HEK293 (cell line): Measurements from ENCODE around the gene SLC25A17.

ENCODE experiments used
- EGR2 ChIP-seq: fragments of 450-650 bp; formaldehyde crosslinking; IDR thresholded peaks from 2 replicates; pipeline ENCODE4 v1.5.1; 2016; ENCODE audit warnings: low read depth, missing biosample characterization, missing genetic modification characterization
- GLIS2 ChIP-seq: fragments of 450-650 bp; formaldehyde crosslinking; IDR thresholded peaks from 2 replicates; pipeline ENCODE4 v1.5.1; 2016; ENCODE audit warnings: missing biosample characterization, missing genetic modification characterization
- HOXC10 ChIP-seq: sonication (generic); formaldehyde crosslinking; IDR thresholded peaks from 2 replicates; pipeline ENCODE4 v1.8.1; 2023; ENCODE audit warnings: mild to moderate bottlenecking, missing genetic modification reagents
- KLF9 ChIP-seq: fragments of 450-650 bp; formaldehyde crosslinking; IDR thresholded peaks from 2 replicates; pipeline ENCODE4 v1.5.1; 2016; ENCODE audit warnings: missing biosample characterization, missing genetic modification characterization, low read depth
- OVOL3 ChIP-seq: fragments of 450-650 bp; formaldehyde crosslinking; IDR thresholded peaks from 2 replicates; pipeline ENCODE4 v1.5.1; 2016; ENCODE audit warnings: missing biosample characterization, missing genetic modification characterization
- SP2 ChIP-seq: fragments of 450-650 bp; formaldehyde crosslinking; IDR thresholded peaks from 2 replicates; pipeline ENCODE4 v1.5.1; 2016; ENCODE audit warnings: missing biosample characterization, missing genetic modification characterization
- ZBTB7A ChIP-seq: fragments of 450-650 bp; formaldehyde crosslinking; IDR thresholded peaks from 2 replicates; pipeline ENCODE4 v1.5.1; 2016; ENCODE audit warnings: low read depth, missing biosample characterization, missing genetic modification characterization
- ZFHX2 ChIP-seq: fragments of 450-650 bp; formaldehyde crosslinking; conservative IDR thresholded peaks from 2 replicates; pipeline ENCODE4 v1.5.1; 2016; ENCODE audit warnings: missing biosample characterization, missing genetic modification characterization
- ZNF184 ChIP-seq: fragments of 450-650 bp; IDR thresholded peaks from 2 replicates; pipeline ENCODE4 v1.5.1; 2018; ENCODE audit warnings: missing biosample characterization, mild to moderate bottlenecking, missing genetic modification characterization
- ZNF24 ChIP-seq: fragments of 450-650 bp; formaldehyde crosslinking; IDR thresholded peaks from 2 replicates; pipeline ENCODE4 v1.5.1; 2016; ENCODE audit warnings: missing biosample characterization, missing genetic modification characterization
- ZNF274 ChIP-seq, 2 experiments: fragments of 200-500 bp in 1 of 2; fragments of 450-650 bp in 1 of 2; sonication (Bioruptor generic) in 1 of 2; formaldehyde crosslinking in 1 of 2; IDR thresholded peaks; 2 replicates each; pipeline versions ENCODE4 v1.5.1 to v1.6.1; 2014 to 2016; ENCODE audit warnings: borderline replicate concordance in 1 of 2, inconsistent platforms in 1 of 2, low read length in 1 of 2, missing biosample characterization in 1 of 2, missing genetic modification characterization in 1 of 2
- ZNF529 ChIP-seq: fragments of 450-650 bp; formaldehyde crosslinking; IDR thresholded peaks from 2 replicates; pipeline ENCODE4 v1.5.1; 2017; ENCODE audit warnings: missing genetic modification characterization, missing biosample characterization; ENCODE audit not compliant: insufficient replicate concordance
- ZNF768 ChIP-seq: fragments of 450-650 bp; formaldehyde crosslinking; IDR thresholded peaks from 2 replicates; pipeline ENCODE4 v1.5.1; 2018; ENCODE audit warnings: missing biosample characterization, mild to moderate bottlenecking, missing genetic modification characterization
- TF ChIP-seq, protein P1 (sequence below): fragments of 450-650 bp; formaldehyde crosslinking; IDR thresholded peaks from 2 replicates; pipeline ENCODE4 v1.5.1; 2016; ENCODE audit warnings: missing biosample characterization, missing genetic modification characterization
- TF ChIP-seq, protein P2 (sequence below): fragments of 450-650 bp; formaldehyde crosslinking; IDR thresholded peaks from 2 replicates; pipeline ENCODE4 v1.5.1; 2016; ENCODE audit warnings: missing biosample characterization, missing genetic modification characterization
- TF ChIP-seq, protein P3 (sequence below): fragments of 450-650 bp; formaldehyde crosslinking; IDR thresholded peaks from 2 replicates; pipeline ENCODE4 v1.5.1; 2016; ENCODE audit warnings: missing biosample characterization, missing genetic modification characterization, borderline replicate concordance
- TF ChIP-seq, protein P4 (sequence below): fragments of 450-650 bp; formaldehyde crosslinking; conservative IDR thresholded peaks from 2 replicates; pipeline ENCODE4 v1.5.1; 2016; ENCODE audit warnings: low read depth, missing biosample characterization, missing genetic modification characterization
- TF ChIP-seq, protein P5 (sequence below): fragments of 450-650 bp; formaldehyde crosslinking; IDR thresholded peaks from 2 replicates; pipeline ENCODE4 v1.5.1; 2016; ENCODE audit warnings: missing biosample characterization, missing genetic modification characterization
- TF ChIP-seq, protein P6 (sequence below): fragments of 450-650 bp; formaldehyde crosslinking; IDR thresholded peaks from 2 replicates; pipeline ENCODE4 v1.5.1; 2016; ENCODE audit warnings: missing biosample characterization, missing genetic modification characterization

Gene SLC25A17

DNA sequence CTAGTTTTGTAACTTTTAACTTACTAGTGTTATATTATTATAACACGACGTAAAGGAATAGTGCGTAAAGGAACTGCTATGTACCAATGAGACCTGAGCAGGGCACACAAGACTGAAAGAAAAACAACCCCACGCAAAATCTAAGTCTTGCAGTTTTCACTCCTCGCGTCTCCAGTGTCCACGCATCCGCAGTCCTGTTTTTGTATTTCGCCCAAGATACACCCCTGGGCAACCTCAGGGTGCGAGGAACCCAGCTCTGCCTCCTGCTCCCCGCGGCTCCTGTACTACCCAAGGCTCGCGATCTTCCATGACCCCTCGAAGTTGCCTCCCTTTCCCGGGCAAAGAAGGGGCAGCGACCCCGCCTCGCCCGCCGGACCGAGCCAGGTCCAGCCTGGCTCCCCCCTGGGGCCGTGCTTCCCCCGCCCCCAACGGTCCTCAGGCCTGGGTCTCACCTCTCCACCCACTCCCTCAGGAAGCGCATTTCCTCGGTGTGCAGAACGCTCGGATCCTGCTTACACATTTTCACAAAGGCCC, 36.9 kb upstream of the SLC25A17 start (continued):
- TF ChIP-seq ZNF529 (tag by site-specific recombination) = no peak
- TF ChIP-seq, protein P1, sequence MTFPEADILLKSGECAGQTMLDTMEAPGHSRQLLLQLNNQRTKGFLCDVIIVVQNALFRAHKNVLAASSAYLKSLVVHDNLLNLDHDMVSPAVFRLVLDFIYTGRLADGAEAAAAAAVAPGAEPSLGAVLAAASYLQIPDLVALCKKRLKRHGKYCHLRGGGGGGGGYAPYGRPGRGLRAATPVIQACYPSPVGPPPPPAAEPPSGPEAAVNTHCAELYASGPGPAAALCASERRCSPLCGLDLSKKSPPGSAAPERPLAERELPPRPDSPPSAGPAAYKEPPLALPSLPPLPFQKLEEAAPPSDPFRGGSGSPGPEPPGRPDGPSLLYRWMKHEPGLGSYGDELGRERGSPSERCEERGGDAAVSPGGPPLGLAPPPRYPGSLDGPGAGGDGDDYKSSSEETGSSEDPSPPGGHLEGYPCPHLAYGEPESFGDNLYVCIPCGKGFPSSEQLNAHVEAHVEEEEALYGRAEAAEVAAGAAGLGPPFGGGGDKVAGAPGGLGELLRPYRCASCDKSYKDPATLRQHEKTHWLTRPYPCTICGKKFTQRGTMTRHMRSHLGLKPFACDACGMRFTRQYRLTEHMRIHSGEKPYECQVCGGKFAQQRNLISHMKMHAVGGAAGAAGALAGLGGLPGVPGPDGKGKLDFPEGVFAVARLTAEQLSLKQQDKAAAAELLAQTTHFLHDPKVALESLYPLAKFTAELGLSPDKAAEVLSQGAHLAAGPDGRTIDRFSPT (tag by site-specific recombination) = peak; percentile 71
- peak; percentile 24 for TF ChIP-seq SP2 (tag by site-specific recombination)
- TF ChIP-seq HOXC10 (CRISPR knock-in tag) = no peak
- TF ChIP-seq ZNF24 = no peak
- no peak for TF ChIP-seq ZNF768
- 0 out of 2 replicates have a peak, but pooled peaks have one; percentile 12 for TF ChIP-seq OVOL3 (tag by site-specific recombination)
- TF ChIP-seq, protein P2, sequence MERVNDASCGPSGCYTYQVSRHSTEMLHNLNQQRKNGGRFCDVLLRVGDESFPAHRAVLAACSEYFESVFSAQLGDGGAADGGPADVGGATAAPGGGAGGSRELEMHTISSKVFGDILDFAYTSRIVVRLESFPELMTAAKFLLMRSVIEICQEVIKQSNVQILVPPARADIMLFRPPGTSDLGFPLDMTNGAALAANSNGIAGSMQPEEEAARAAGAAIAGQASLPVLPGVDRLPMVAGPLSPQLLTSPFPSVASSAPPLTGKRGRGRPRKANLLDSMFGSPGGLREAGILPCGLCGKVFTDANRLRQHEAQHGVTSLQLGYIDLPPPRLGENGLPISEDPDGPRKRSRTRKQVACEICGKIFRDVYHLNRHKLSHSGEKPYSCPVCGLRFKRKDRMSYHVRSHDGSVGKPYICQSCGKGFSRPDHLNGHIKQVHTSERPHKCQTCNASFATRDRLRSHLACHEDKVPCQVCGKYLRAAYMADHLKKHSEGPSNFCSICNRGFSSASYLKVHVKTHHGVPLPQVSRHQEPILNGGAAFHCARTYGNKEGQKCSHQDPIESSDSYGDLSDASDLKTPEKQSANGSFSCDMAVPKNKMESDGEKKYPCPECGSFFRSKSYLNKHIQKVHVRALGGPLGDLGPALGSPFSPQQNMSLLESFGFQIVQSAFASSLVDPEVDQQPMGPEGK (tag by site-specific recombination) = peak; percentile 96
- TF ChIP-seq, protein P3, sequence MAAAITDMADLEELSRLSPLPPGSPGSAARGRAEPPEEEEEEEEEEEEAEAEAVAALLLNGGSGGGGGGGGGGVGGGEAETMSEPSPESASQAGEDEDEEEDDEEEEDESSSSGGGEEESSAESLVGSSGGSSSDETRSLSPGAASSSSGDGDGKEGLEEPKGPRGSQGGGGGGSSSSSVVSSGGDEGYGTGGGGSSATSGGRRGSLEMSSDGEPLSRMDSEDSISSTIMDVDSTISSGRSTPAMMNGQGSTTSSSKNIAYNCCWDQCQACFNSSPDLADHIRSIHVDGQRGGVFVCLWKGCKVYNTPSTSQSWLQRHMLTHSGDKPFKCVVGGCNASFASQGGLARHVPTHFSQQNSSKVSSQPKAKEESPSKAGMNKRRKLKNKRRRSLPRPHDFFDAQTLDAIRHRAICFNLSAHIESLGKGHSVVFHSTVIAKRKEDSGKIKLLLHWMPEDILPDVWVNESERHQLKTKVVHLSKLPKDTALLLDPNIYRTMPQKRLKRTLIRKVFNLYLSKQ (tag by site-specific recombination) = no peak
- TF ChIP-seq ZNF184 (tag by site-specific recombination) = no peak
- TF ChIP-seq GLIS2 (tag by site-specific recombination) = peak; percentile 99
- TF ChIP-seq KLF9 (tag by site-specific recombination) = peak; percentile 78
- TF ChIP-seq ZNF274 (IDR thresholded peaks at IDR 0.05; ENCODE audit: low read length) = no peak
- no peak for TF ChIP-seq ZNF274 (tag by site-specific recombination; IDR thresholded peaks at IDR 0.05; ENCODE audit: borderline replicate concordance)
- TF ChIP-seq, protein P4, sequence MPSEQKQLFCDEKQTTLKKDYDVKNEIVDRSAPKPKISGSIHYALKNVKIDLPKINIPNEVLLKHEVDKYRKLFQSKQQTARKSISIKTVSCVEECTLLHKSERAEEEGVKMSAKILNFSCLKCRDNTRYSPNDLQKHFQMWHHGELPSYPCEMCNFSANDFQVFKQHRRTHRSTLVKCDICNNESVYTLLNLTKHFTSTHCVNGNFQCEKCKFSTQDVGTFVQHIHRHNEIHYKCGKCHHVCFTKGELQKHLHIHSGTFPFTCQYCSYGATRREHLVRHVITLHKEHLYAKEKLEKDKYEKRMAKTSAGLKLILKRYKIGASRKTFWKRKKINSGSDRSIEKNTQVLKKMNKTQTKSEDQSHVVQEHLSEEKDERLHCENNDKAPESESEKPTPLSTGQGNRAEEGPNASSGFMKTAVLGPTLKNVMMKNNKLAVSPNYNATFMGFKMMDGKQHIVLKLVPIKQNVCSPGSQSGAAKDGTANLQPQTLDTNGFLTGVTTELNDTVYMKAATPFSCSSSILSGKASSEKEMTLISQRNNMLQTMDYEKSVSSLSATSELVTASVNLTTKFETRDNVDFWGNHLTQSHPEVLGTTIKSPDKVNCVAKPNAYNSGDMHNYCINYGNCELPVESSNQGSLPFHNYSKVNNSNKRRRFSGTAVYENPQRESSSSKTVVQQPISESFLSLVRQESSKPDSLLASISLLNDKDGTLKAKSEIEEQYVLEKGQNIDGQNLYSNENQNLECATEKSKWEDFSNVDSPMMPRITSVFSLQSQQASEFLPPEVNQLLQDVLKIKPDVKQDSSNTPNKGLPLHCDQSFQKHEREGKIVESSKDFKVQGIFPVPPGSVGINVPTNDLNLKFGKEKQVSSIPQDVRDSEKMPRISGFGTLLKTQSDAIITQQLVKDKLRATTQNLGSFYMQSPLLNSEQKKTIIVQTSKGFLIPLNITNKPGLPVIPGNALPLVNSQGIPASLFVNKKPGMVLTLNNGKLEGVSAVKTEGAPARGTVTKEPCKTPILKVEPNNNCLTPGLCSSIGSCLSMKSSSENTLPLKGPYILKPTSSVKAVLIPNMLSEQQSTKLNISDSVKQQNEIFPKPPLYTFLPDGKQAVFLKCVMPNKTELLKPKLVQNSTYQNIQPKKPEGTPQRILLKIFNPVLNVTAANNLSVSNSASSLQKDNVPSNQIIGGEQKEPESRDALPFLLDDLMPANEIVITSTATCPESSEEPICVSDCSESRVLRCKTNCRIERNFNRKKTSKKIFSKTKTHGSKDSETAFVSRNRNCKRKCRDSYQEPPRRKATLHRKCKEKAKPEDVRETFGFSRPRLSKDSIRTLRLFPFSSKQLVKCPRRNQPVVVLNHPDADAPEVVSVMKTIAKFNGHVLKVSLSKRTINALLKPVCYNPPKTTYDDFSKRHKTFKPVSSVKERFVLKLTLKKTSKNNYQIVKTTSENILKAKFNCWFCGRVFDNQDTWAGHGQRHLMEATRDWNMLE (tag by site-specific recombination) = no peak
- TF ChIP-seq ZFHX2 (tag by site-specific recombination) = peak; percentile 91
- TF ChIP-seq ZBTB7A (tag by site-specific recombination) = peak; percentile 84
- TF ChIP-seq, protein P5, sequence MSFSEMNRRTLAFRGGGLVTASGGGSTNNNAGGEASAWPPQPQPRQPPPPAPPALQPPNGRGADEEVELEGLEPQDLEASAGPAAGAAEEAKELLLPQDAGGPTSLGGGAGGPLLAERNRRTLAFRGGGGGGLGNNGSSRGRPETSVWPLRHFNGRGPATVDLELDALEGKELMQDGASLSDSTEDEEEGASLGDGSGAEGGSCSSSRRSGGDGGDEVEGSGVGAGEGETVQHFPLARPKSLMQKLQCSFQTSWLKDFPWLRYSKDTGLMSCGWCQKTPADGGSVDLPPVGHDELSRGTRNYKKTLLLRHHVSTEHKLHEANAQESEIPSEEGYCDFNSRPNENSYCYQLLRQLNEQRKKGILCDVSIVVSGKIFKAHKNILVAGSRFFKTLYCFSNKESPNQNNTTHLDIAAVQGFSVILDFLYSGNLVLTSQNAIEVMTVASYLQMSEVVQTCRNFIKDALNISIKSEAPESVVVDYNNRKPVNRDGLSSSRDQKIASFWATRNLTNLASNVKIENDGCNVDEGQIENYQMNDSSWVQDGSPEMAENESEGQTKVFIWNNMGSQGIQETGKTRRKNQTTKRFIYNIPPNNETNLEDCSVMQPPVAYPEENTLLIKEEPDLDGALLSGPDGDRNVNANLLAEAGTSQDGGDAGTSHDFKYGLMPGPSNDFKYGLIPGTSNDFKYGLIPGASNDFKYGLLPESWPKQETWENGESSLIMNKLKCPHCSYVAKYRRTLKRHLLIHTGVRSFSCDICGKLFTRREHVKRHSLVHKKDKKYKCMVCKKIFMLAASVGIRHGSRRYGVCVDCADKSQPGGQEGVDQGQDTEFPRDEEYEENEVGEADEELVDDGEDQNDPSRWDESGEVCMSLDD (tag by site-specific recombination) = peak; percentile 85
- TF ChIP-seq EGR2 = peak; percentile 87; the same call in 1 of the 2 replicates
- TF ChIP-seq, protein P6, sequence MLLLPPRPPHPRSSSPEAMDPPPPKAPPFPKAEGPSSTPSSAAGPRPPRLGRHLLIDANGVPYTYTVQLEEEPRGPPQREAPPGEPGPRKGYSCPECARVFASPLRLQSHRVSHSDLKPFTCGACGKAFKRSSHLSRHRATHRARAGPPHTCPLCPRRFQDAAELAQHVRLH (tag by site-specific recombination) = 0 out of 2 replicates have a peak, but pooled peaks have one; percentile 8
